Activated CD8-positive, alpha-beta T cell treated with anti-CD3 and anti-CD28 coated beads, Interleukin-2, amount 10 ng/mL, durations not matched to agents 7 days and 5 days (primary cell): ENCODE data around the gene GRIK2. TPM values are rescaled to one million over a fixed set of nuclear protein-coding genes. Genes with fewer than 3 reads are reported as not detected.

Source experiments
- ATAC-seq: fragments of 150-1000 bp; cut with Tn5 transposase; one replicate; pipeline ENCODE4 v1.10.0; 2021; ENCODE audit warnings: moderate library complexity
- CTCF ChIA-PET: fragments of 350-600 bp; sonication (Branson Sonifier 250); formaldehyde crosslinking; loops from one replicate; lab custom pipeline; 2021; ENCODE audit warnings: antibody characterized with exemption; lab: Charles Lee
- POLR2A ChIA-PET: fragments of 350-600 bp; sonication (Branson Sonifier 250); formaldehyde crosslinking; loops from one replicate; lab custom pipeline; 2021; ENCODE audit warnings: antibody characterized with exemption; lab: Charles Lee
- DNase-seq: peaks from one replicate; pipeline ENCODE4 v3.0.0-alpha.2; 2020
- H3K27ac Mint-ChIP-seq: one replicate; pipeline ENCODE4 v1.8.0; 2021; ENCODE audit warnings: mild to moderate bottlenecking, mixed read lengths
- H3K27me3 Mint-ChIP-seq: one replicate; pipeline ENCODE4 v1.8.0; 2021; ENCODE audit warnings: low read depth, mixed read lengths
- H3K36me3 Mint-ChIP-seq: one replicate; pipeline ENCODE4 v1.8.0; 2021; ENCODE audit warnings: low read depth, mixed read lengths
- H3K4me1 Mint-ChIP-seq: one replicate; pipeline ENCODE4 v1.8.0; 2021; ENCODE audit warnings: low read depth, mixed read lengths
- H3K4me3 Mint-ChIP-seq: one replicate; pipeline ENCODE4 v1.8.0; 2021; ENCODE audit warnings: mild to moderate bottlenecking, mixed read lengths
- H3K9me3 Mint-ChIP-seq: one replicate; pipeline ENCODE4 v1.8.0; 2022; ENCODE audit warnings: mixed read lengths; ENCODE audit not compliant: insufficient read depth
- total RNA-seq, 2 experiments: library from RNA; stranded (reverse); gene quantifications; one replicate each; pipeline ENCODE4 v1.2.3, GENCODE V29; 2021

Gene GRIK2
- total RNA-seq, 2 experiments from 2014 or later = not detected

GRCh38 chr6:101522254-101522653 is 128.7 kb downstream of the GRIK2 start:
- DNase-seq (no peak), ATAC-seq (no peak)
- ChIA-PET POLR2A (no interaction called here), CTCF (no interaction called here)
- Mint-ChIP-seq H3K36me3 (no peaks in the 10 kb centered on the region), H3K4me1 (no peaks in the 10 kb centered on the region), H3K9me3 (no peaks in the 10 kb centered on the region), H3K4me3 (no peak overlapping the region), H3K27ac (no peak overlapping the region), H3K27me3 (no peaks in the 10 kb centered on the region)

DNA sequence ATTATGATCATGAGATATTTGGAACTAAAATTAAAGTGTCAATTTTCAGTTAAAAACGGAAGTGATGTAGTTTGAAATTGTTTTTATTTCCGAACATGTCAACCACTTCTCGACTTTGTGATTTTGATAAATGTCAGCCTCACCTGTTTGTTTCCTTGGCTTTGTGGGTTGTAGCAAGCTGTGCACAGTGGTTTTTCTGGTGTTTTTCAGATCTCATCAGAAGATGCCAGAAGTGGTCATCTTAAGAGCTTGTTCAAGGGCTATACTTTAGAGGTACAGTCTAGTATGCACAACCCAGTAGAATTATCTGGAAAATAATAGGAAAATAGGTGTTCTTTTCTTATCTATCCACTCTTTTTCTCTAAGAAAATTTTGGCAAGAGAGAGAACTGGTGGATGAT is 134.0 kb downstream of the GRIK2 start:
- no peaks in the 10 kb centered on the region for H3K27me3 Mint-ChIP-seq
- no peak for ATAC-seq
- ChIA-PET CTCF (no interaction called here), POLR2A (no interaction called here)
- no peaks in the 10 kb centered on the region for H3K4me1 Mint-ChIP-seq
- H3K4me3 Mint-ChIP-seq = no peak overlapping the region
- H3K36me3 Mint-ChIP-seq = no peaks in the 10 kb centered on the region
- no peaks in the 10 kb centered on the region for H3K9me3 Mint-ChIP-seq
- H3K27ac Mint-ChIP-seq = no peak overlapping the region
- no peak for DNase-seq

- ATAC-seq (no peak), DNase-seq (no peak)
- Mint-ChIP-seq H3K9me3 (no peaks in the 10 kb centered on the region), H3K36me3 (no peaks in the 10 kb centered on the region), H3K27me3 (no peaks in the 10 kb centered on the region), H3K4me1 (no peaks in the 10 kb centered on the region), H3K4me3 (no peak overlapping the region), H3K27ac (no peak overlapping the region)
- POLR2A ChIA-PET = no interaction called here
- CTCF ChIA-PET = no interaction called here
These were observed 135.3 kb downstream of the GRIK2 start for GRCh38 chr6:101528801-101529200.

GRCh38 chr6:101531538-101531937 is 138.0 kb downstream of the GRIK2 start:
- ChIA-PET CTCF (no interaction called here), POLR2A (no interaction called here)
- H3K27ac Mint-ChIP-seq = no peak overlapping the region
- no peaks in the 10 kb centered on the region for H3K4me1 Mint-ChIP-seq
- no peaks in the 10 kb centered on the region for H3K27me3 Mint-ChIP-seq
- H3K36me3 Mint-ChIP-seq = no peaks in the 10 kb centered on the region
- no peaks in the 10 kb centered on the region for H3K9me3 Mint-ChIP-seq
- DNase-seq (no peak), ATAC-seq (no peak)
- H3K4me3 Mint-ChIP-seq = no peak overlapping the region

GRCh38 chr6:101534386-101534785 is 140.9 kb downstream of the GRIK2 start:
- H3K36me3 Mint-ChIP-seq = no peaks in the 10 kb centered on the region
- no peaks in the 10 kb centered on the region for H3K4me1 Mint-ChIP-seq
- DNase-seq (no peak), ATAC-seq (no peak)
- CTCF ChIA-PET = no interaction called here
- no peaks in the 10 kb centered on the region for H3K9me3 Mint-ChIP-seq
- H3K27me3 Mint-ChIP-seq = no peaks in the 10 kb centered on the region
- H3K27ac Mint-ChIP-seq = no peak overlapping the region
- POLR2A ChIA-PET = no interaction called here
- H3K4me3 Mint-ChIP-seq = no peak overlapping the region

DNA sequence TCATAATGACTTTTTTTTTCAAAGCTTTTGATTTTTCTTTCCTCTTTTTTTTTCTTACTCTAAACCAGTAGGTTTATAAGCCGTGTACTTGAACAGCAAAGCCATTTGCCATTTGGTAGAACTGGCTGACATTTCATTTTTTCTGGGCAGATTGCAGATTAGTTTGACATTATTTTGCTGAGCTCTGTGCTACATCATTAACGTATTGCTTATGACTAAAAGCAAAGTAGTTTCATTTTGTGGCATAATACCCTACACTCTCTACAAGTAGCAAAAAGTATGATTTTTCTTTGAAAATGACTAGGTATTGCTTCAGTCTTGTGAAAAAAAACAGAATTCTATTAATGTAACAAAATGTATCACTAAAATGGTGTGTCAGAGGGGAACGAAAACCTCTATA is 141.3 kb downstream of the GRIK2 start:
- Mint-ChIP-seq H3K9me3 (no peaks in the 10 kb centered on the region), H3K36me3 (no peaks in the 10 kb centered on the region), H3K4me1 (no peaks in the 10 kb centered on the region), H3K4me3 (no peak overlapping the region), H3K27me3 (no peaks in the 10 kb centered on the region), H3K27ac (no peak overlapping the region)
- POLR2A ChIA-PET = no interaction called here
- ATAC-seq = no peak
- CTCF ChIA-PET = no interaction called here
- no peak for DNase-seq

- DNase-seq = no peak
- Mint-ChIP-seq H3K27ac (no peak overlapping the region), H3K9me3 (no peaks in the 10 kb centered on the region)
These were observed 144.3 kb downstream of the GRIK2 start for GRCh38 chr6:101537753-101538316.

GRCh38 chr6:101539510-101540245 is 146.2 kb downstream of the GRIK2 start:
- ChIA-PET CTCF (no interaction called here), POLR2A (no interaction called here)
- DNase-seq (no peak), ATAC-seq (no peak)
- no peaks in the 10 kb centered on the region for H3K4me1 Mint-ChIP-seq
- H3K9me3 Mint-ChIP-seq = no peaks in the 10 kb centered on the region
- H3K27me3 Mint-ChIP-seq = no peaks in the 10 kb centered on the region
- no peak overlapping the region for H3K27ac Mint-ChIP-seq
- H3K36me3 Mint-ChIP-seq = no peaks in the 10 kb centered on the region
- H3K4me3 Mint-ChIP-seq = no peak overlapping the region

More at GRCh38 chr6:101537753-101538316, 144.3 kb downstream of the GRIK2 start:
- H3K27me3 Mint-ChIP-seq = no peaks in the 10 kb centered on the region
- POLR2A ChIA-PET = no interaction called here
- CTCF ChIA-PET = no interaction called here
- no peak overlapping the region for H3K4me3 Mint-ChIP-seq
- no peaks in the 10 kb centered on the region for H3K4me1 Mint-ChIP-seq
- H3K36me3 Mint-ChIP-seq = no peaks in the 10 kb centered on the region
- ATAC-seq = no peak

DNA sequence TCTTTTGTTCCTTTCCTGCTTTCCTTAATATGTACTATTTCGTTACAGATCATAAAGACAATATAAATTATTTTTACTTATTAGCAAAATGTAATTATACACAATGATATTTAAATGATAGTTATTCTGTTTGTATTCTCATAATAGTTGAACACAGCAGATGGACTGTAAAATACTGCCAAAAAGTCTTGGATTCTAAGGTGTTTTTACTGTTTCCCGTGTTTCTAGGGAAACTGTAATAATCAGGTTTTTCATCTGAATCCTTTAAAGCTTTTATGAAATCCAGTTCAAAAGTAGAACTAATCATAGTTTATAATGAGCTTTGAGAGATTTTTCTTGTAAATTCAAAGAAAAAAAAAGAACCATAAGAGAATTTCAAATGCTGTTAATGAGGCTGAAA is 148.4 kb downstream of the GRIK2 start:
- Mint-ChIP-seq H3K9me3 (no peaks in the 10 kb centered on the region), H3K27ac (no peak overlapping the region), H3K36me3 (no peaks in the 10 kb centered on the region), H3K27me3 (no peaks in the 10 kb centered on the region), H3K4me1 (no peaks in the 10 kb centered on the region), H3K4me3 (no peak overlapping the region)
- DNase-seq (no peak), ATAC-seq (no peak)
- ChIA-PET POLR2A (no interaction called here), CTCF (no interaction called here)

- no peak for ATAC-seq
- no peak for DNase-seq
- ChIA-PET CTCF (no interaction called here), POLR2A (no interaction called here)
- no peak overlapping the region for H3K27ac Mint-ChIP-seq
- H3K27me3 Mint-ChIP-seq = no peaks in the 10 kb centered on the region
- no peaks in the 10 kb centered on the region for H3K4me1 Mint-ChIP-seq
- H3K36me3 Mint-ChIP-seq = no peaks in the 10 kb centered on the region
- H3K4me3 Mint-ChIP-seq = no peak overlapping the region
- peaks cover 3% of the 10 kb centered on the region for H3K9me3 Mint-ChIP-seq
These were observed 150.3 kb downstream of the GRIK2 start for GRCh38 chr6:101543796-101544195.

- Mint-ChIP-seq H3K27me3 (no peaks in the 10 kb centered on the region), H3K27ac (no peak overlapping the region), H3K9me3 (peaks cover 3% of the 10 kb centered on the region), H3K4me3 (no peak overlapping the region), H3K4me1 (no peaks in the 10 kb centered on the region), H3K36me3 (no peaks in the 10 kb centered on the region)
- DNase-seq (no peak), ATAC-seq (no peak)
- CTCF ChIA-PET = no interaction called here
- POLR2A ChIA-PET = no interaction called here
These were observed 150.8 kb downstream of the GRIK2 start for GRCh38 chr6:101544286-101544685.

DNA sequence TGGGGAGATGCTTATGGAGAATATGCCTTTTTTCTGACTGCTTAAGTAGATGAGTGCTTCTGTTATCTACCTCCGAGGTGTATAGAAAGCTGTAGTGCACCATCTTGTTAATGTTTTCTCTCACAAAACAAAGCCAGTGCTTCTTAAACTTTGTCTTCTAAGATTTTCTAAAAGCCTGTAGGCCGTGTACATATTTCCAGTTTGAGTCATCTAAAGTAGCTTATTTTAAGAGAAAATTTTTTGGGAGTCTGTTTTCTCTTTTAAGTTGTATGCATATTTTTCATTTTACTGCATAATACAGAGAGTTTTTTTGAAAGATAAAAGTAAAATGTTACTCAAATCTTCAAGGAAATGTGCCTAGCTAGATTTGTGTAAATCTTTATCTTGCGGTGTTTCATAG is 151.7 kb downstream of the GRIK2 start:
- Mint-ChIP-seq H3K27ac (no peak overlapping the region), H3K4me1 (no peaks in the 10 kb centered on the region), H3K27me3 (no peaks in the 10 kb centered on the region), H3K36me3 (no peaks in the 10 kb centered on the region), H3K4me3 (no peak overlapping the region), H3K9me3 (peaks cover 3% of the 10 kb centered on the region)
- ChIA-PET POLR2A (no interaction called here), CTCF (no interaction called here)
- no peak for ATAC-seq
- DNase-seq = no peak

DNA sequence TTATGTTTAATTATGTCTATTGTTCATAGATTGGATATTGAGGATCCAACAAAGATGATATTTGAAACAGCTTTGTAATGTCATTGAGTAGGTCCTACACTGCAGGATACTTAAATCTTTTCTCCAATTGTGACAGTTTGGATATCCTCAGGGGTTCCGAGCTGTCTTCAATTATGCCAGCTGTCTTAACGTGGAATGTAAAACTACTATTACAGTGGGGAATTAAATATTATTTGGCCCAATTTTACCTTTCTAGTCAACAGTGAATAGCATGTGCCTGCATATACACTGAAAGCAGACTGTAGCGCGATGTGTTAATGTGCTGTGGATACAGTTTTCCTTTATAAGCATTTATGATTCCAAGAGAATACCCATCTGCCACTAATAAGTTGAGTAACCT is 156.9 kb downstream of the GRIK2 start:
- H3K27ac Mint-ChIP-seq = no peak overlapping the region
- no peaks in the 10 kb centered on the region for H3K4me1 Mint-ChIP-seq
- ChIA-PET POLR2A (no interaction called here), CTCF (no interaction called here)
- no peak for DNase-seq
- H3K36me3 Mint-ChIP-seq = no peaks in the 10 kb centered on the region
- no peak for ATAC-seq
- H3K27me3 Mint-ChIP-seq = no peaks in the 10 kb centered on the region
- peaks cover 3% of the 10 kb centered on the region for H3K9me3 Mint-ChIP-seq
- H3K4me3 Mint-ChIP-seq = no peak overlapping the region
